ENCODE data around the gene HNF1B.
"Not testable (repeated sequence)": the region's sequence is repeated elsewhere in the genome, so short reads cannot be mapped to it uniquely, and the experiment has no call there.

The HNF1B gene

GRCh38 chr17:37699285-37699973, 45.4 kb downstream of the HNF1B start:
- DNase-seq, result no peak

DNA sequence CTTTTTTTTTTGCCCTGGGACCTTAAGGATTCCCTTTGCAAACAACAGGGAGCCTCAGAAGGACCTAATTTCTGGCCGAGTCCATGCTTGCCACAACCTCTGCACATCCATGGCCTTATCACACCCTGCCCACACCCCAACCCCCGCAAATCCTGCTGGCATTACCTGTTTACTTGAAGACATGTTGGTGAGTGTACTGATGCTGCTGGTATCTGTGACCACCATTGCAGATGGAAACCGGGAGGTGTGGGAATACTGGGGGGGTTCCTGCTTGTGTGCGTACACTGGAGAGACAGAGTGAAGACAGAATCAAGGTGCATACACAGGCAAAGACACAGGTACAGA, 46.0 kb downstream of the HNF1B start:
- DNase-seq, result no peak

DNA sequence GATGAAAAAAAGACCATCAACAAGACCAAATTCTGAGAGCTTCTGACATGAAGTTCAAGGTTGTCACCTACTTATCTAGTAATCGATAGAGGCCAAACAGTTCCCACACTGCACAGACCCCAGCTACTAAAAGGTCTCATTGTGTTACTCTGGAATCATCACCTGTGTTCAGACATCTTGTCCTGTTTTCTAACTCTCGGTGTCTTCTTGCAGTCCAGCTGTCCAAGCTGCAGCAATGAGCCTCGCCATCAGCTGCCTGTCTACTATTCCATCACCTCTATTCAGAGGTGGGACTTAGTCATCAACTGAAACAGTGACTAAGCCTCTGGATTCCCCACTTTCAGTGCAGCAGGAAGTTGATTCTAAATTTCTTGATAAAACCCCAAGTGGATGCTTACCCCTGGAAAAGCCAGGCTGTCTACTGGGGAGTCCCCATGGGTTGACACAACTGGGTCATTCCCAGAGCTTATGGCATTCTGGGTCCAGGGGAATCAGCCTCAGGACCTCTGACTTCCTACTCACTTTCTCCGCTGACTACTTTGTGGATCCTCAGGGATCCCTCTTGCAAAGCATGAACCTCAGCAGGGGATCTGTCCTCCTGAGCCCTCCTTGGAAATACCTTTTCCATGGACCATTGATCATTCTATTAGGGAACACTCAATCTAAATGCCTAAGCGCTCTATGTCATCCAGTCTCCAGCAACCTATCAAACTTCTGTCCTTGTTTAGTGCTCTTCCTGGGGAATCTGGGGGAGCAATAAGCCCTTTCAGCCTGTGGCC, 46.5 kb downstream of the HNF1B start:
- DNase-seq, result no peak

- no peak for DNase-seq
Observed at GRCh38 chr17:37697381-37697780, 47.5 kb downstream of the HNF1B start.

GRCh38 chr17:37696366-37696765, 48.5 kb downstream of the HNF1B start:
- no peak for DNase-seq

GRCh38 chr17:37695726-37696125, 49.1 kb downstream of the HNF1B start:
- DNase-seq, result no peak

GRCh38 chr17:37694734-37695133, 50.1 kb downstream of the HNF1B start:
- DNase-seq, result no peak

GRCh38 chr17:37693328-37693727, 51.5 kb downstream of the HNF1B start:
- no peak for DNase-seq

DNA sequence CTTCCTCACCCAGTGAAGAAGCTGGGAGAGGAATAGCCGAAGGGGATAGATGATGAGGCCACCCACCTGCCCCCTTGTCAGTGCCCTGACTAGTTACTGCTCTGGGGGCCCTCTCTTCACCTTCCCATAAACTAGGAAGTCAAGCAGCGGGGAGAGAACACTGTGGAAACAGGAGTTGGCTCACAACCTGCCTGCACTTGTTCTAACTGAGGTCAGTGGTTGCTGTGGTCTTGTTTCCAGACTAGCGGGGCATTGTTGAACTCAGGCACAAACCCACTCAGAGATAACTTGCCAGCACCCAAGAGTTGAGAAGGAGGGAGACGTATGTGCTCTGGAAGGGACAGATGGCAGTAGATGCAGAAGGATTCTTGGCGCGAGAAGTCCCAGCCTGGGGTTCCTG, 53.1 kb downstream of the HNF1B start:
- DNase-seq, result no peak

GRCh38 chr17:37689317-37689716, 55.5 kb downstream of the HNF1B start:
- no peak for DNase-seq

- no peak for DNase-seq
Observed at GRCh38 chr17:37683454-37683984, 61.3 kb downstream of the HNF1B start.

- DNase-seq, result no peak
Observed at GRCh38 chr17:37682007-37682406, 62.9 kb downstream of the HNF1B start.

GRCh38 chr17:37679995-37680394, 64.9 kb downstream of the HNF1B start:
- DNase-seq, result not testable (repeated sequence)

GRCh38 chr17:37678036-37678435, 66.8 kb downstream of the HNF1B start:
- no peak for DNase-seq

DNA sequence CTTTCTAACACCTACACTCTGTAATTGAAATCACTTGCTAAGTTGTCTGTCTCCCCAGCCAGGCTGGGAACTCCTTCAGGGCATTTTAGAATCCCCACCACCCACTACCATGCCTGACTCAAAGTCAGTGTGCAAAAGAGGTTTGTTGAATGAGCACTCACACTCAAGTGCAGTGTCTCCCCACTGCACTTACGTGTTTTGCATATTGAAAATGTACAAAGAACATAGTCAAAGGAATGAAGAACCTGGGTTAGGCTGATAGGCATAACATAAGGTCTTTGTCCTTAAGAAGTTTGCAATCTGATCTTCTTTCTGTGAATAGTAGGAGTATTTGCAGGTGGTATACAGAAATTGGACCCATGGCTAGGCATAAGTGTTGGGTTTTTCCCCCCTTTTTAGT, 67.8 kb downstream of the HNF1B start:
- DNase-seq, result no peak

GRCh38 chr17:37676115-37676925, 68.5 kb downstream of the HNF1B start:
- no peak for DNase-seq

GRCh38 chr17:37674511-37674910, 70.3 kb downstream of the HNF1B start:
- no peak for DNase-seq

GRCh38 chr17:37673386-37673785, 71.5 kb downstream of the HNF1B start:
- DNase-seq, result no peak

DNA sequence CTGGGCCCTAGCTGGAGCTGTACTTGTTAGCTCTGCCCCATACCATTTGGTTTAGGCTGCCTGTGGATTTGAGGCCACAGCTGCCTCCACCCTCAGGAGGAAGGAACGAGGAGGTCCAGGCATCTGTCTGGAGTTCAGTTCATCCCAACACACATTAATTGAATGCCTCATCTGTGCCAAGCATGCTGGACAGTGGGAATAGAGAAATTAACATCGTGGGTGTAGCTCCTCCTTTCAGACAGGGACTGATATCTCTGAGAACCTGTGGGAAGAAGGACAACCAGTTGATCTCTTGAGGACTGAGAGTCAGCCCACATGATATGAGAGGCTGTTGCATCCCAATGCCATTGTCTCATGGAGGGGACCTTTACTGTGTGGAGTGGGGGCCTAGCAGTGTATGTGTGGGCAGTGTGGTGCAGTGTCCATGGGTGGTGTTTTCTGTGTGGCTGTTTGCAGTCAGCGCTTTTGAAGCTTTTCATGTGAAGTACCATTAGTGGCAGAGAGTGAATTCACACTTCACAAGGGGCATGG, 72.2 kb downstream of the HNF1B start:
- DNase-seq, result no peak

DNA sequence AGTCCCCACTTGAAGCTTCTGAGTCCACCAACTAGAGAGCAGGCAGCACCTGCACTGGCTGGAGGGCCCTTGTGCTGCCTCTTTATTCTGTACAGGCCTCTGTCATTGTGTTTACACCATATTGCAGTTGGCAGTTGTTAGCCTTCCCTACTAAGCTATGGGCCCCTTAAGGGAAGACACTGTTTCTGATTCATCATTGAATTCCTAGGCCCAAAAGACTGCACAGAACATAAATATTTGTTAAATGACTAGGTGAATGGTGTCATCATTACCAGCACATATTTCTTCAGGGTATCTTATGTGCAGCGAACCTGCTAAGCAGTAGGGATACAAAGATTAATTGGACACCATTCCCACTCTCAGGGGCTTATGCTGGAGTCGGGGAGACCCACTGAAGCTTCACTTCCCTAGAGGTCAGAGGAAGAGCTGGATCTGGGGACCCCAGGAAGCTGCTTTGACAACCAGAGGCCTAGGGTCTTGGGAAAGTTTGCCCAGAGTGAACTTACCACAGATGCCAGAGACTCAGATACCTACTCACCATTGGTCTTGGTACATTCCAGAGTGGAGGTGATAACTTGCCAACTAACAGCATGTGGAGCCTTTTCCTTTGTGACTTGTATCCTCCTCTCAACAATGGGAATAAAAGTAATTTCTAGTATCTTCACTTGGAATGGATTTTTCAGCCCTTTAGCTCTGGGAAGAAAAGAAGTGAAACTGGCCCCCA, 72.9 kb downstream of the HNF1B start:
- DNase-seq, result no peak

GRCh38 chr17:37671028-37671823, 73.6 kb downstream of the HNF1B start:
- no peak for DNase-seq

- DNase-seq, result no peak
Observed at GRCh38 chr17:37667039-37667438, 77.8 kb downstream of the HNF1B start.

All from activated gamma-delta T cell treated with Interleukin-2 at 50 U/mL for 16 hours (primary cell).